HG03432 (cell line): ENCODE data around the gene PYGB.
"Not testable (repeated sequence)": the region's sequence is repeated elsewhere in the genome, so short reads cannot be mapped to it uniquely, and the experiment has no call there.

Source experiments
- ATAC-seq: cut with Tn5 transposase; IDR thresholded peaks from one replicate; pipeline ENCODE4 v1.9.1; 2021; ENCODE audit warnings: mild to moderate bottlenecking, moderate library complexity; ENCODE audit not compliant: unreplicated experiment

The PYGB gene

DNA sequence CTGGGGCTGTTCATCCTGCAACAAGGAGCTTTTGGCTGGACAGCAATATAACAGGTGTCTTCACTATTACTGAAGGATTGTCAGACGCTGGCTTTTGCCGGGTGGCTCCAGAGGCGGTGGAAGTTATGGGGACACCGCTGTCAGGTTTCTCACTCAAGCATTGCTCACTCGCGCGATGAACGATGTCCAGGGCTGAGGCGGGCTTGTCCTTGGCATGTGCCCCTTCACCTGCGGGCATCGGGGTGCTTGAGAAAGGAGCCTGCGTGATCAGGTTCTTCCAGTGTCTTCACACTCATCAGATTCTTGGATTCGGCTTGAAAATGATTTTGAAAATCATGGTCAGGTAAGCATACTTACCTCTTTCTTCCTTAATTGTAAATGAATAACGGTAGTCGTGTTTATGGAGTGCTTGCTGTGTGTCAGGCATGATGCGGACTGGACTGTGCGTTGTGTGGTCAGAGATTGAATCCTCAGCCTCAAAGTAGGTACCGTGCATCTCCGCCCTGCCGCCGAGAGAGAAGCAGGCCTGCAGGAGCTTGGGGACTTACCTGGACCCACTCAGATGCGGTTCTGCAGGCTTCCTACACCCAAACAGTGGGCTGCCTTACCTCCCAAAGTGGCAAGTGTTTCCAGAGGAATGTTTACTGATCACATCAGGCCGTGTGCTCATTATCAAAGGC lies 18.3 kb upstream of the PYGB start:
- ATAC-seq: no peak

DNA sequence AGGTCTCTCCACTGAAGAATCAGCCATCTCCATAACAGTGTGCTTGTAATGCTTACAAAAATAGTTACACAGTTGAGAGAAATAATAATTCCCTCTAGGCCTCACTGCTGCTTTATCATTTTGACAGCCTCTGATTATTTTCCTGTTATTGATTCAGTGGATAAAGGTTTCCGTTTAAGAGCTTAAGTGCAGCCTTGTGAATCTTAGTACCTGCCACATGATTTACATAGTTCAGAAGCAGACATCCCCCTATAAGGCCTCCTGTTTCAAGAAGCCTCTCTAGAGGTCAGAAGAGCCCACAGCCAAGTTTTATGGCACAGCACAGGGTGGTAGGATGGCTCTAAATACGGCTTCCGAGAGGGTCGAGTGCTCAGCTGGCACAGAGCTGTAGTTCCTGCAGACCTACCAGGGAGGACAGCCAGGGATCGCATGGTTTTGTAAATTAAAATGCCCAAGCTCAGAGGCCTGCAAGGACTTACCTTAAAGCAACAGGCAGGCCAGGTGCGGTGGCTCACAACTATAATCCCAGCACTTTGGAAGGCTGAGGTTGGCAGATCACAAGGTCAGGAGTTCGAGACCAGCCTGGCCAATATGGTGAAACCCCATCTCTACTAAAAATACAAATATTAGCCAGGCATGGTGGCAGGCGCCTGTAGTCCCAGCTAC lies 17.6 kb upstream of the PYGB start:
- ATAC-seq: peak; percentile 84

DNA sequence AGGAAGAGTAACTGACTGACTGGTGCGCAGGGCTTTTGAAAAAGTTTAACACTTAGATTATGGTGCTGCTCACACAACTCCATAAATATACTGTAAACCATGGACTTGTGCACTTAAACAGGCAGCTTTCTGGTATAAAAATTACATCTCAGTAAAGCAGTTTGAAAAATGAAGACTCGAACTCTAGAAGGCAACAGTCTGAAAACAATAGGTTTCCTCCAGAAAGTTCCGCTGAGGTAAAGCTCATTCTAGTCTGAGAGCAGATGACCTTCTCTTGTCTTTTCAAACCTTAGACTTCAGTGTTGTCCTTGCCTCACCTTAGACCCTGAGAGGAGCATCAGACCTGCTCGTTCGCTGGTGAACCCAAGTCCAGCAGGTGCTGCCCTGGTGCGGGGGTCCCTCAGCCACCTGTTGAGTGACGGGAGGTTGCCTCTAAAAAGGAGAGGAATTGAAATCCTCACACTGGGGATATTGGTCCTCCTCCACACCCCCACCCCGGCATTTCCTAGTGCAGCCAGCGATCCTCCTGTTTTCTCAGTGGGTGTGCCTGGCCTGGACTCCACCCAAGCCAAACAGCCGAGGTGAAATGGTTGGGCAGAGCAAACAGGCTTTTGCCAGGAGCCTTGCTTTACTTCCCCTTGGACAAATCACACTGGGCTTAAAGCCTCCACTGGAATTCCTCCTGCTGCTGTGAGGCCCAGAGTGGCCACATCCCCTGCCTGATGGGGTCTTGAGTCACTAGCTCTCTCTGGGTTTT lies 14.7 kb upstream of the PYGB start:
- no peak for ATAC-seq

DNA sequence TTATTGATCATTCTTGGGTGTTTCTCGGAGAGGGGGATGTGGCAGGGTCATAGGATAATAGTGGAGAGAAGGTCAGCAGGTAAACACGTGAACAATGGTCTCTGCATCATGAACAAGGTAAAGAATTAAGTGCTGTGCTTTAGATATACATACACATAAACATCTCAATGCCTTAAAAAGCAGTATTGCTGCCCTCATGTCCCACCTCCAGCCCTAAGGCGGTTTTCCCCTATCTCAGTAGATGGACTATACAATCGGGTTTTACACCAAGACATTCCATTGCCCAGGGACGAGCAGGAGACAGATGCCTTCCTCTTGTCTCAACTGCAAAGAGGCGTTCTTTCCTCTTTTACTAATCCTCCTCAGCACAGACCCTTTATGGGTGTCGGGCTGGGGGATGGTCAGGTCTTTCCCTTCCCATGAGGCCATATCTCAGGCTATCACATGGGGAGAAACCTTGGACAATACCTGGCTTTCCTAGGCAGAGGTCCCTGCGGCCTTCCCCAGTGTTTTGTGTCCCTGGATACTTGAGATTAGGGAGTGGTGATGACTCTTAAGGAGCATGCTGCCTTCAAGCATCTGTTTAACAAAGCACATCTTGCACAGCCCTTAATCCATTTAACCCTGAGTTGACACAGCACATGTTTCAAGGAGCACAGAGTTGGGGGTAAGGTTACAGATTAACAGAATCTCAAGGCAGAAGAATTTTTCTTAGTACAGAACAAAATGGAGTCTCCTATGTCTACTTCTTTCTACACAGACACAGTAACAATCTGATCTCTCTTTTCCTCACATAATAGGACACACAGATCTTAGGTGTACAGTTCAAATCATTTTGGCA lies 13.7 kb upstream of the PYGB start:
- ATAC-seq: not testable (repeated sequence)

DNA sequence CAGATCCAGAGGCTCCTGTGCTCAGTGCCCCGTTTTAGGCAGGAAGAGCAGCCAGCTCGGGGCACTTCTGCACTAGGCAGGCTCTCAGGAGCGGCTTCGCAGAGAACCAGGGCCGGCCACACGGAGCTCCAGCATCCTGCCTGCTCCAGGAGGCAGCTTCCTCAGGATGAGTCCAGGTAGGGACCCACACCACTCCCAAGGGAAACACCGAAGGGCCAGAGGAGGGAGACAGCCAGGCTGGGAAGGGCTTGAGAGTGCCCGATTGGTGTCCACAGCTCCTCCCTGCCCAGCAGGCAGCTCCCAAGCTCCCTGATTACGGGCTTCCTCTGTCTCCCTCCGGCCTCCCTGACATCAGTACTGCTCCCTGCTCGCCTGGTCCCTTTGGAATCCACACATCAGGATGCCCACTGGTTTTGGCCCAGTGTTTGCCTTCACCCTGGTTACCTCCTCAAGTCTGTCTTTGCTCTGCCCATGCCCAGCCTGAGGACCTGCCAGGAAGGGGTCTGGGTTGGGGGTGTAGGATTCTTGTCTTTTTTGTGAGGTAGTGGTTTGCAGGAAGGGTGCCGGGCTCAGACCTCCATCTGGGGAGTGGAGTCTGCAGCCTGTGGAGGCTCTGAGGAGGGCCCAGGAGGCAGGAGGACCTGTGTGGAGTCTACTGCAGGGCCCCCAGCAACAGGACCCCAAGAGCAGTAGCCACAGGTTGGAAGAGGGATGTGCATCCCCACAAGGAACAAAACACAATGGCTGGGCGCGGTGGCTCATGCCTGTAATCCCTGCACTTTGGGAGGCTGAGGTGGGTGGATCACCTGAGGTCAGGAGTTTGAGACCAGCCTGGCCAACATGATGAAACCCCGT lies 11.2 kb upstream of the PYGB start:
- no peak for ATAC-seq

DNA sequence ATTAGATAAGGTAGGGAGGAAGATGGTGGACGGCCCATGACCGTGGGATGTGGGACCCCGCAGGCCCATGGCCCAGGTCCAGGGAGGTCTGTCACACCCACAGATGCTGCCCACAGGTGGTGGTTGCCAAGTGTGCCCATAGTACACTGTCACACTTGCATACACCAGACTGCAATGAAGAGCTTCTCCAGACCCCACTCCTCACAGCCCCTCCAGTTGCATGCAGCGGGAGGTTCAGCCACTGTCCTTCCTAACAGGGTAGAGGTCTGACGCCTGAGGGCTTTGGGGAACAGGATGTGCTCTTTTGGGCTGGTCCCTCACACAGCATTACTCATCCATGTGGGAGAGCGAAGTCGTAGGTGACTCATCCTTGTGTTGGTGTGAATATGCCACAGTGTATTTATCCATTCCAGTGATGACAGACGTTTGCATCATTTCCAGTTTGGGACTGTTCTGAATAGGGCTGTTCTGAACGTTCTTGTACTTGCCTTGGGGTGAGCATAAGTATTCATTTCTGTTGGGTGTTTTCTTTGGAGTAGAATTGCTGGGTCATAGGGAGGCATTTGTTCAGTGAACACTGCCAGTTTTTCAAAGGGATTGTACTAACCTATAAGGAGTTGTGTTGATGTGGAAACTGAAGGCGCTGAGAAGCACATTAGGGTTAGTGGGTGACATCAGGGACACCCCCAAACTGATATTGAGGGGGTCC lies 10.1 kb upstream of the PYGB start:
- peak; percentile 61 for ATAC-seq

DNA sequence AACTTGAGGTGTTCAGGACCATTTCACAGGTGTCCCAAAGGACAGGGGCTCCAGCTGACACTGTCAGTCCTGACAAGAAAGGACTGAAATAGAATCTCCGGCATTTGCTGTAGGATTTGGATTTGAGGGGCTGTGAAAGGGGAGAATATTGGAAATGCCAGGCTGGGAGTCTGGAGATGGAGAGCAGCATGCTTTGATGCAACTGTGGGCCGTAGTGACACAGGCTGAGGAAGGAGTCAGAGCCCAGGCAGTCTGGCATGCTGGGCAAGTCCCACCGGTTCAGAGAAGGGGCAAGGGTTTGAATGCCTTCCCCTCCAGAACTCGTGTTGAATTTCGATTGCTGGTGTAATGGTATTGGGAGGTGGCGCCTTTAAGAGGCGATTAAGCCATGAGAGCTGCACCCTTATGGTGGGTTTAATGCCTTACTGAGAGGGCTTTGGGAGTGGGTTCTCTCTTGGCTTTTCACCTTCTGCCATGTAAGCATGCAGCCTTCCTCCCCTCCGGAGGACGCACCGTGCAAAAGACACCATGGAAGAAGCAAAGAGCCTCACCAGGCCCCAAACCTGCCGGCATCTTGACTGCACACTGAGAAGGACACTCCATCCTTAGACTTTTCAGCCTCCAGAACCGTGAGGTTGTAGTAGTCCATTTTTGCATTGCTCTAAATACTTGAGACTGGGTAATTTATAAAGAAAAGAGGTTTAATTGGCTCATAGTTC lies 9.4 kb upstream of the PYGB start:
- no peak for ATAC-seq

DNA sequence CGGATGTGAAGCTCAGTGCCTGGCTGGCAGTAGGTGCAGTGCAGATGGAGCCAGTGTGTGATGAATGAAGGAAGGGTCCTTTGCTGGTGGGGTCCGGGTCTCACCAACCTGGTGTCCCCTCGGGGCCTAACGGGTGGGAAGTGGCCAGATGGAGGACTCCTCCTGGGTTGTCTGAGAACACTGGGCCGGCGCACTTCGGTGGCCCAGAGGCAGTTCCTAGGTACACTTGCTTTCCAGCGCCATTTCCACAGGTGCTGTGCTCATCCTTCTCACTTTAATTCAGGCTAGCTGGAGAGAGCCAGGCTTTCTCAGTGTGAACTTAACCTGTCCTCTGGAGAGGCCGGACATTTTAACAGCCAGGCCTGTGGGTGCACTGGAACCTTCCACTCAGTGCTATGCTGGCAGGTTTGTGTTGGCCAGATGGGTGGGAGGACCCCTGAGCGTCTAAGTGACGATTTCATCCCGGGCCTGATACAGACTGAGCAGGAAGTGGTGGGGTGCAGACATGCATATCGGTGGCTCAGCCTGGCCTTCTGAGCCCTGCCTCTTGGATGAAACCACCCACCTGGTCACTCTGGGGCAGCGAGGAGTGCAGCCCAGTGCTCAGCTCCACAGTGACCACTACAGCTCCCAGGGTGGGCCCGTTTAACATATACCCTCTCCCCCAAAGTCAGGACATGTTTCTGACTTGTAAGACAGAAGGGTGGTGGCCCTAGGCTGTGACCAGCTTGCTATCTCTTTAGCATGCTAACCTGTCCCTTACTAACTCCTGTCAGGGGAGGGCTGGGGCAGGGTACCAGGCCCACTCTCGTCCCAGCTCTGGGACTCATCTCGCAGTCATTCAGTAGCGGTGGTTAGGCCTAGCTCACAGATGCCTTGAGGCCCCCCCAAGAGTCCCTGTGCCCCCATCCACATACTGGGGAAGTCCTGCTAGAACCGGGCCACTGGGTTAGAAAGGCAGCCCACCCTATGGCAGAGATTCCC lies 8.2 kb upstream of the PYGB start:
- no peak for ATAC-seq

DNA sequence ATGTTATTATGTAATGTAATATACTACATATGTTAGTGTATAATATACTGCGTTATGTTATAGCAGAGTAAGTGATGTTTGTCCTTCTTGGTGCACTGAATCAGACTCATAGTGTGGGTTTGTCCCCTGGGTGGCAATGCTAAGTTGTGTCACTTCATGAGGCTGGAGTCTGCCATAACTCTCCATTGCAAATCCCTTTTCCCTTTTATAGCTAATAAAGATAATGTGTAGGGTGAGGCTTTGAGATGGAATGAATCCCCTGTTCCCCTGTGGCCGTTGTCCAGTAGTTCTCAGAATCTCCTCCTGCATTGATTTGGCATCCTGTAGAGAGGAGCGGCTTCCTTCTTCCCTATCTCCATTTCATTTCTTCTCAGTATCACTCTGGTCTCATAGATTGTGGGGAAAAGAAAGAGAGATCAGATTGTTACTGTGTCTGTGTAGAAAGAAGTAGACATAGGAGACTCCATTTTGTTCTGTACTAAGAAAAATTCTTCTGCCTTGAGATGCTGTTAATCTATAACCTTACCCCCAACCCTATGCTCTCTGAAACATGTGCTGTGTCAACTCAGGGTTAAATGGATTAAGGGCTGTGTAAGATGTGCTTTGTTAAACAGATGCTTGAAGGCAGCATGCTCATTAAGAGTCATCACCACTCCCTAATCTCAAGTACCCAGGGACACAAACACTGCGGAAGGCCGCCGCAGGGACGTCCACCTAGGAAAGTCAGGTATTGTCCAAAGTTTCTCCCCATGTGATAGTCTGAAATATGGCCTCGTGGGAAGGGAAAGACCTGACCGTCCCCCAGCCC lies 6.8 kb upstream of the PYGB start:
- not testable (repeated sequence) for ATAC-seq

DNA sequence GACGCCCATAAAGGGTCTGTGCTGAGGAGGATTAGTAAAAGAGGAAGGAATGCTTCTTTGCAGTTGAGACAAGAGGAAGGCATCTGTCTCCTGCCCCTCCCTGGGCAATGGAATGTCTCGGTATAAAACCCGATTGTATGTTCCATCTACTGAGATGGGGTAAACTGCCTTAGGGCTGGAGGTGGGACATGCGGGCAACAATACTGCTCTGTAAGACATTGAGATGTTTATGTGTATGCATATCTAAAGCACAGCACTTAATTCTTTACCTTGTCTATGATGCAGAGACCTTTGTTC lies 6.3 kb upstream of the PYGB start:
- not testable (repeated sequence) for ATAC-seq

DNA sequence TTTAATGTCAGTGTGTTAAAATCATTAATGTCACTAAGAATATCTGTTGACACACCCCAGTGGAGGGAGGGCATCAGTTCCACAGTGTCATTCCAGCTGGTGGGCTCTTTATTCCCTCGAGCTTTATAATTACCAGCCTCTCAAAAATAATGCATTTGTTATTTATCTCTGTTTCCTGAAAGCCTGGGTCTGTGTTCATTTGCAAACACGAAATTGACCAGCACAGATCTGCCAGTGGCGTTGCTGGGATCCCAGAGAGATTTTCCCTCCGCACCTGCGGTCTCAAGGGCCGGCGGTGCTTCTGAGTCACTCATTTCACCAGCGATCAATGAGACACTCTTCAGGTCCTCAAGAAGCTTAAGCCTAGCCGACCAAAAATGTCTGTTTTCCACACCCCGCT lies 5.7 kb upstream of the PYGB start:
- no peak for ATAC-seq

DNA sequence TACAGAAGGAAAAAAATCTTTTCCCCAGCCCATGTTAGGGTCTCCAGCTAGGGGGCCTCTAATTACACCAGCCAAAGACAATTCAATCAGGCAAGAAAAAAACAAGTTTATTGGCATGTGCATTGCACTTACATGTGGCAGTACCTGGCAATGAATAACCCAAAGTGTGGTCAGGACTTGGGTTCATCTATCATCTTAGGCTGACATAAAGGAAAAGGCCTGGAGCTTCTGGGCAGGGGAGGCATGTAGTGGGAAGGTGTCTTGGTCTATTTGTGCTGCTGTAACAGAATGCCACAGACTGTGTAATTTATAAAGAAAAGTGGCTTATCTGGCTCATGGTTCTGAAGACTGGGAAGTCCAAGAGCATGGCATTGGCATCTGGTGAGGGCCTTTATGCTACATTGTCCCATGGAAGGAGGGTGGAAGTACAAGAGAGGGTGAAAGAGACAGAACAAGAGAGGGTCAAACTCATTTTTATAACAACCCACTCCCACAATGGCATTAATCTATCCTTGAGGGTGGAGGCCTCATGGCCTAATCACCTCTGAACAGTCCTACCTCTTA lies 4.4 kb upstream of the PYGB start:
- no peak for ATAC-seq

DNA sequence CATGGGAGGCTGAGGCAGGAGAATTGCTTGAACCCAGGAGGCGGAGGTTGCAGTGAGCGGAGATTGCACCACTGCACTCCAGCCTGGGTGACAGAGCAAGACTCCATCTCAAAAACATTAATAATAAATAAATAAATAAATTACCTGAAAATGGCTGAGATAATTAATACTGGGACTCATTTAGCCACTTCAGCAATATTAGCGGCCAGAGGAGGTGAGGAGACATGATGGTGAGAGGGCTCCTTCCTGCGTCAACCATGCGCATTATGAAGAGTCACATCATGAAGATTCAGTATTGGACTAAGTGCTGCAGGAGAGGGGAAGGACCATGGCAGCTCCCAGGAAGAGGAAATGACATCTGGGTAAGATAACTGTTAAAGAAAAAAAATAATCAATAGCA lies 2.9 kb upstream of the PYGB start:
- no peak for ATAC-seq

DNA sequence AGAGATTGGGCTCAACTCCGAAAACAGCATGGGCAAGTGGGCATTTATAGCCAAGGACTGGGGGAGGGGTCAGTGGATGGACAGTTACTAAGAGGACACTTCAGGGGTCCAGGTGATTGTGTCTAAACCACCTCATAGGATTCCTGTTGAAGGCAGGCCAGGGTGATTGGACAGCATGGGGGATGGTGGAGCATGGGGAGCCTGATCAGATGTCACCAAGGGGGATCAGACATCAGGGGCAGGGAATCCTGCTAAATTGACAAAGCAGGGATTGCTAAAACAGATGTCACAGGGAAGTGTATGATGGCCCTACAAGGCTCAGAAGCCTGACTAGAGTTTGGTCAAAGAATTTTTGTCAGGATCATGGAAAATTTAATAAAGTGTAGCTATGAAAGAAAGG lies 2.4 kb upstream of the PYGB start:
- no peak for ATAC-seq

DNA sequence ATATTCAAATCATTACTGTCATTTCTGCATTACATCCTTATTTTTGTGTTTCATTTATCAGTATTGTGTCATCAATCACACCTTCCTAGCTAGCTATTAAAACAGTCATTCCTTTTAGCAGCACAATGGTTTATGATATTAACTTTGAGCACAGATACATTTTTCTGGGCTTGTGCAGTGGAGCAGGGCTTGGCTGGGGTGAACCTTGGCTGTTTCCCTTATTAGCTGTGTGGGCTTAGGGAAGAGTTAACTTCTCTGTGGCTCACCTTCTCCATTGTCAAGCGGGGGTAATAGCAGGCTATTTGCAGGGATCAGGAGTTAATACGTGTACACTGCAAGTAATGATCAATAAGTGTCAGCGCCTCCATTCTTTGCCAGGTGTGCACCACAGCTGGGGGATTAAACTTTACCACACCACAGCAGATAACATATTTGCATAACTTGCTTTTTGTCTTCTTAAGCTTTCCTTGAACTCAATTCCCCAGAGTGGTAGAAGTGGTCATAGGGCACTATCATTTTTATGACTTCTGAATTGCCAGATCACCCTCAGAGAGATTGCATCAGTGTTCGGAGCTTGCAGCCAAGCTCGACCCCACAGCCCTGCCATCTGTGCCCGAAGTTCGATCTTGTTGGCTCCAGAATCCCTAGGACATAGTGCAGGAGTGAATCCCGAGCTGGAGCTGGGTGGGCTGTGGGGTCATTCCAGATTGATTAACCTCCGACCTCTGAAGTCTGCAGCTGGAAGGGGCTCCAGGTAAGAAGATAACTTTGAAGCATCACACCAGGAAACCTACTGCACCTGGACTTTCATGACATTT lies 1.5 kb upstream of the PYGB start:
- ATAC-seq: peak; percentile 21

DNA sequence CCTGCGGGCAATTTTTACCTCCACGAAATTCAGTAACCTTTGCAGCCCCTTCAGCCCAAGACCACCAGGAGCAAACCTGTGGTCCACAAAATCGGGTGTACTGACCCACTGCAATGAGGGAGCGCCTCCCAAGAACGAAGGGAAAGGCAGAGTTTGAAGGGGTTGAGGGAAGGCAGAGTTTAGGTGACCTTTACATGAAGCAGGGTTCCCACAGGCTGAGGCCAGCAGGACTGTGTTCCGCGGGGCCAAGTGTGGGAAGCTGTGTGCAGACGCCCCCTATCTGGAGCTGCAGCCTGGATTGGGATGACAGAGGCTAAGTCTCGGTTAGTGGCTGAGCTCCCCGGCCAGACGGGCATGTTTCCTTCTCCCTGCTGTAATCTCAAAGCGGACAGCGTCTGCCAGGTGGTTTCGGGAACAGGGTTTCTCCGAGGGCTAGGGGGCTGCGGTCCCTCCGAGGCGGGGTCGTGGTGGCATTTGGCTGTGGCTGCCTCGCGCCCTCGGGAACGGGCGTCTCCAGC lies 826 bp upstream of the PYGB start:
- peak; percentile 5 for ATAC-seq
